Stomach (tissue), 8 donors: ENCODE measurements around the gene PRDM2. TPM values are rescaled to one million over a fixed set of nuclear protein-coding genes. Genes with fewer than 3 reads are reported as not detected.

Experiments used
- polyA plus RNA-seq, 3 donors: library from polyadenylated mRNA; stranded (reverse); fragments of 200-250 nt; gene quantifications; one replicate each; pipeline ENCODE4 v1.2.3, GENCODE V29; 2013
- small RNA-seq, 4 donors: library from RNA; depleted of rRNA; stranded (forward); fragments of <200 nt; gene quantifications; one replicate each; pipeline ENCODE3, GENCODE V24; 2016
- total RNA-seq, 5 donors: library from RNA; depleted of rRNA; stranded (reverse); fragments of >200 nt; gene quantifications; one replicate each; pipeline versions ENCODE4 v1.1.0 to v1.2.3, GENCODE V29; 2014 to 2016
- donor health status: healthy with polysubstance abuse.
- donor health status: Bipolar disorder and iron deficiency.
- donor health status: healthy.

PRDM2 gene
- total and polyA plus RNA-seq, 8 donors: 10.1 to 77.7 (median 24.8) TPM

Small RNAs within 50 kb of the gene (small RNA-seq; reads per million reads assigned to genes)
- gene RF00564: 0 reads per million in 4 donors

Other genes starting within 250 kb of the PRDM2 start
- under 1 TPM in 1 of 5 donors, not detected in 4; 0.37 TPM for gene LRRC38, start 186.2 kb upstream of the PRDM2 start, total RNA-seq
- under 1 TPM in 1 of 3 donors, not detected in 2; 0.30 TPM for gene LRRC38, start 186.2 kb upstream of the PRDM2 start, polyA plus RNA-seq
- gene PDPN, start 116.4 kb upstream of the PRDM2 start, total RNA-seq: 10 to 100 TPM in 2 of 5 donors, 1 to 10 TPM in 2, not detected in 1; 2.9 to 37.4 (median 16.9) TPM
- 10 to 100 TPM in 2 of 3 donors, 1 to 10 TPM in 1; 9.3 to 25.7 (median 24.4) TPM for gene PDPN, start 116.4 kb upstream of the PRDM2 start, polyA plus RNA-seq